Cardiac septum (tissue), 1 donor: ENCODE data around the gene SDHB. TPM values are rescaled to one million over a fixed set of nuclear protein-coding genes. Genes with fewer than 3 reads are reported as not detected.
"Not testable (repeated sequence)": the region's sequence is repeated elsewhere in the genome, so short reads cannot be mapped to it uniquely, and the experiment has no call there.

Experiments
- DNase-seq: peaks from one replicate; pipeline ENCODE4 v3.0.0-alpha.2; 2020; ENCODE audit warnings: low spot score
- intact Hi-C: fragments of 100-400 bp; cut with DNase I; formaldehyde crosslinking; loops from one replicate; pipeline ENCODE4 v1.14.0; 2022
- total RNA-seq: library from RNA; stranded (reverse); fragmentation: NEBNext Ultra II Directional; extraction: Animal tissue kit (Norgen Biotek cat#: 25700); gene quantifications from one replicate; pipeline ENCODE4 v1.2.1, GENCODE V29; 2021
- donor health status: DM: no; HTN: no; CAD: no.

The SDHB gene
- total RNA-seq, 1 donor from 2014 or later, result 260 TPM

DNA sequence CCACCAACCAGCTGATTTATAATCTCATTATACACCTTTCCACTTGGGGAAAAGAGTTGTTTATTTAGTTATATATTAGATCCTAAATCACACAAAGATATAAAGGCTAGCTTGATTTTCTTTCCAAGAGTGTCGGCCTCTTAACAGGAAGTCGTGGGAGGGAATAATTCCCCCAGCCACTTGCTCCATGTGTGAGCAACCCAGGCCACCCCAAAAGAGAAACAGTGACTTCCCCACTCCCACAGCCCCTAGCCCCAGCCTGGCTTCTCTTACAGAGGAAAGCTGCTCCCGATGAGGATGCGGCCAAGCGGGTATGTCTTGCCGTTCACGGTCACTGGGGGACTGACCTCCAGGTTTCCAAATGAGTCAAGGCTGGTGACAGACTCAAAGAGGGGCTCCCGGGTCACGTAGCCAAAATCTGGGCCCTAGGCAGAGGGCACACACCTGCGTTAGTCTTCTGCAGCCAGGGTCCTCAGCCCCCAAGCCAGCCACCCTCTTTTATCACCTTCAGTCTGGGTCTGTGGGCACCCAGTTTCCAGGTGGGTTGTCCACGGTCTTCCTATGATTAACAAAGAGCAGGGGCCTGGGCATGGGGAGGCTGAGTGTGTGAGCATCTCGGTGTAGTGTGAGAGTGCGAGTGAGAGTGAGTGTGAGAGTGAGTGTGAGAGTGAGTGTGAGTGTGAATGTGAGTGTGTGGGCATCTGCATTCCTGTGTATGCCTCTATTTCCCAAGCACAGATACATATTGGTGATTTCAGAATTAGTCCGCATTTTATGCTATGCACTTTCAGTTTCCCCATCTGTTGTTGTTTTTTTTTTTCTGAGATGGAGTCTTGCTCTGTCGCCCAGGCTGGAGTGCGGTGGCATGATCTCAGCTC is 25.4 kb upstream of the SDHB start:
- intact Hi-C loops, result no loop called here
- DNase-seq, result no peak

DNA sequence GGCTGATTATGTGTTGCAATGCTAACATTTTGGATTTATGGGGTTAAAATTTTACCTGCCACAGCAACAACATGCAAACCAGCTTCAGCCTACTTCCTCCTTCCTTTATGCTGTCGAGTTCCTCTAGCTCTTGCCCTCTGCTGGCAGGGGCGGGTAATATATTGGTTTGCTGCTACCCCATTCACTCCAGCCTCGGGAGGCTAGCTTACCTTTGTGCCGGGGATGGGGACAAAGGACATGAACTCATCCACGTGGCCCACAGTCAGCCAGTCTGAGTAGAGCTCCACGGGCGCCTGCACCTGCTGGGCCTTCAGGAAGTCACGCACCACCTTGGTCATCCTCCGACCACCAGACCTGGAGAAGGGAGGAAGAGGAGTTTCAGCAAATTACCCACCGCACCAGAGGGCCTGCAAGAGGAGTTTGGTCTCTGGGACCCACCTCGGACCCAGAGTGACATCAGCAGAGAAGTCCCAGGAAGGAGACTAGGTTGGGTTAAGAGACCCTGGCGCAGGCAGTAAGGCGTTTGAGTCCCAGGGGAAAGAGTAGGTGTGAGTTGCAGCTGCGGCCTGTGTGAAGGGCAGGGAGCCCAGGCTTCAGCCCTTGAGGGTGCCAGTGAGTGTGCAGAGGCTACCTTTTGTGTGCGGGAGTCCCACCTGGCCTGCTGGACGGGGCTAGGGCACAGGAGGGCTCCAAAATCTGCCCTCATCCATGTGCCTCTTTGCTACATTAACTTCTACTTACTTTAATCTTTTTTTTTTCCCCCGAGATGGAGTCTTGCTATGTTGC is 21.8 kb upstream of the SDHB start:
- intact Hi-C loops, result no loop called here
- DNase-seq, result no peak

DNA sequence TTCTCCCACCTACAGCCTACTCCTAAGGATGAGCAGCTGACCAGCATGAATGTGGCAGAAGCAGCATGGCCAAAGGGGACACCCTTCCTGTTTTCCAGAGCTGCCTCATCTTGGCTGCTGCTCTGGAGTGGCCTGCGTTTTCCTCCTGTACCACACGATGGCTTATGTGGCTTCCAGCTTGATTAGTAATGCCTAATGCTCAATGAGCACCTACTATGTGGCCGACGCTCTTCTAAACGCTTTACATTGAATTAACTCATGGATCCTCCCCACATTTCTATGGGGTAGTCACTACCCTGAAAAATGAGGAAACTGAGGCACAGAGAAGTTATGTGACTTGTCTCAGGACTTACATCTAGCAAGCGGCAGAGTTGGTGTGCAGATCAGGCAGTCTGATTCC is 18.0 kb upstream of the SDHB start:
- intact Hi-C loops, result no loop called here
- no peak for DNase-seq

DNA sequence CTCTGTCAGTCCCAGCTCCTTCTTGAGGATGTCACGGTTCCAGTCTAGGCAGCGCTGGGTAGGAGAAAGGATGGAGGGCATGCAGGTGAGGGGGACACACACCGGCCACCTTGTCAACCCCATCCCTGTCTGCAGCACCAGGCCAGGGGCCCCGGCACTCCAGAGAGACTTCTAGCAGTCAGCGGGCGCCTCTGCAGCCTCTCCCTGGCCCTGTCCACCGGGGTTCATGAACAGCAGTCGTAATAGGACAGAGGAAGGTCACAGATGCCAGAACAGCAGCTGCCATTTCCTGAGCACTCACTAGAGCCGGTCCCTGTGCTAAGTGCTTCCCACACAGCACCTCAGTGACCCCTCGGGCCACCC is 16.3 kb upstream of the SDHB start:
- no peak for DNase-seq
- intact Hi-C loops, result no loop called here

DNA sequence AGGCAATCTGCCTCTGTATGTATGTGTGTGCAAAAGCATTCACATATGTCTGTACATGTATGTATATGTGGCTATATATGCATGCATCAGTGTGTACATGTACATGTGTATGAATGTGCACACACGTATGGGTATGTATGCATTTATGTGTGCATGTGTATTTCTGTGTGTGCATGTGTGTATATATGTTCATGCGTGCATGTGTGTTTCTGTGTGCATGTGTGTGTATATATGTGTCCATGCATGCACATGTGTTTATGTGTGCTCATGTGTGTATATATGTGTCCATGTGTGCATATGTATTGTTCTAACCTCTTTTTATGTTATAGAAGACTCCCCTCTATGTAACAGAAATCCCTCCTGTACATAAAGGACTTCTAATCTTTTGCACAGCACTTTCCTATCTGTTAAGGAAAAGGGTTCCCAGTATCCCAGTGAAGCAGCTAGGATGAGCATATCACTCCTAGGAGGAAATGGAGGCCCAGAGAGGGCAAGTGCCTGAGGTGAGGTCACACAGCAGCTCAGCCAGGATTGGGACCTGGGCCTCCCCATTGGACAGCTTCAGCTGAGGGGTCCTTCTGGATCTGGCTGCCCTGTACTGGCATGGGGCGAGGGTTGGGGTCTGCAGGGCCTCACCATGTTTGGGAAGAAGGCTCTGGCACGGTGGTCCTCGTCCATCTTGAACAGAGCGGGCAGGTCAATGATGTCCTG is 15.8 kb upstream of the SDHB start:
- intact Hi-C loops, result no loop called here
- DNase-seq, result no peak

DNA sequence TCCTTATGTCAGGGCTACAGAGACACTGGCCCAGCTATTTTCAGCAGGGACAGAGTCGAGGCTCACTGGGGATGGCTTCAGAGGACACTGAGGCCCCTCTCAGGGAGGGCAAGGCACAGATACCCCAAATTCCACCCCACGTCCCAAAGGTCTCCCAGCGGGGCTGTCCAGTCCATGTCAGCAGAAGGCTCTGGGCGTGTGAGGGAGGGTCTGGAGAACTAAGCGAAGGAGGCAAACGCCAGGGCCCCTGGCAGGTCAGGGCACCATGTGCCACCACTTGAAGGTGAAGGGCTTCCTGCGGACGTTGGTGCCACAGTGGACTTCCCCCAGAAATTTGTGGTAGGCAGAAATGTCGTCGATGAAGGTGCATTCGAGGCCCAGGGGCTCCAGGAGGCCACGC is 15.0 kb upstream of the SDHB start:
- intact Hi-C loops, result no loop called here
- no peak for DNase-seq

DNA sequence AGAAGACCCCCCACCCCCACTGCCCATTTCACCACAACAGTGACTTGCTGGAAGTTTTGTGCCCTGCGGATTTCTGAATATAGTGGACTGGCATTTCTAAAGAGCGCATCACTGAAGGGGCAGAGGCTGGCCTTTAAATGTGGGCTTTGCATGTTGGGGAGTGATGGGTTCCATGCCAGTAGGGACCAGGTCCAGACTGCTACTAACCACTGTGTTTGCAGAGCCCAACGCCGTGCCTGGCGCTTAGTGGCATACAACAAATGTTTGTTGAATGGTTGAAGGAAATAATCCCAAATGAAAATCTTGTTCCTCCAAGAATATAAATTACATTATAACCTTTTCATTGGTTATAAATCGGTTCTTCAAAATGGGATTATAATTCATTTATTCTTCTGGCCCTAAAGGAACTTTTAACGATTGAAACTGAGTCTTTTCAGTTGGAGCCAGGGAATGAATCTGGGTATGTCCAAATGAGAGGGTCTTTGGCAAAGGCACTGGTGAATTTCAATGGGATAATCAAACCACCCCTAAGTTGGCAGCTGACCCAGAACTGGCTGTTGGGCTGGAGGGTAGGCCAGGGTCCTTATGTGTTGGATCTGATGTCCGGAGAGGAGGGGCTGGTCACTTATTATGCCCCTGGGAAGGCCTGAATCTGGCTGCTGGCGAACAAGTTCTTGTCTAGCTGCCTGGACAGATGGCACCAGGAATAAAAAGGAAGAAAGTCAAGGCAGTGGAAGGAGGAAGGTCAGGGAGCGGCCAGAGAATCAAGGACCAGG is 13.8 kb upstream of the SDHB start:
- intact Hi-C loops, result no loop called here
- no peak for DNase-seq

DNA sequence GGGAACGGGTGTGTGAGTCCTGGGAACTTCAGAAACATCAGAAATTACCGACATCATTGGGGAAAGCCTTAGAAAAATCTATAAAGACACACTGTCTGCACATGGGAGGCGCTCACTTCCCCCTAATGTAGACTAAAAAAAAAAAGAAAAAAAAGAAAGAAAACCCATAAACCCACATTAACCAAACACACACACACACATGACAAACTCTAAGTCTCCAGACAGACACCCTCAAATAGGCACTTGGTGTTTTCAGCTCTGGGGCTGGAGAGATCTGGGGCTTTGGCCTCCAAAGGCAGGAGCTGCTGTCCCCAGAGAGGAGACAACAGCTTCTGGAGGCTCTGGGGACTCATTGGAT is 13.2 kb upstream of the SDHB start:
- no peak for DNase-seq
- intact Hi-C loops, result no loop called here

DNA sequence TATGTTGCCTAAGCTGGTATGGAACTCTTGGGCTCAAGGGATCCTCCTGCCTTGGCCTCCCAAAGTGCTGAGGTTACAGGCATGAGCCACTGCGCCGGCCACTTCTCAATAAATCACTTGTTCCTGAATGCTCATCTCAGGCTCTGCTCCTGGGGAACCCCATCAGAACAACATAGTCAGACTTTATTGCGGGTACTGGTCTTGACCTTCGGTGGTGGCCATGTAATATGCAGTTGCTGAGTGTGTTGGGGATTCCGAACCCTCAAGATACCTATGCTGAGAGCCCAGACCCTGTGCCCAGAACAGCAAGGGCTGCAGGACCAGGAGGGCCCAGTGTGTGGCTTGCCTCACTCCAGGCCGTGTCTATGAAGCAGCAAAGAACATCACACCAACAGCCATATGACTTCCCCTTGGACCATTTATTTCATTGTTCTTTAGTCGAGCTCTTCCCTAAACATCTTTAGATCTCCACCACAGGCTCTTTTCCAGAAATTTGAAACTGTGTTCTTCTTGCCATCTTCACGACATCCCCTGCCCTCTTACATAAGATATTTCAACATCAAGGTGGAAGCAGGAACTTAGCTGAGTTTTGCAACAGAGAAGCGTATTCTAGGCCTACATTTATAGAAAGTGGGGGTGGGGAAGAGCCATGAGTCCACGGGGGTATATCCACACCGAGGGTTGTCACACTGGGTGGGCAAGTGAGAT is 12.7 kb upstream of the SDHB start:
- DNase-seq, result no peak
- intact Hi-C loops, result no loop called here

DNA sequence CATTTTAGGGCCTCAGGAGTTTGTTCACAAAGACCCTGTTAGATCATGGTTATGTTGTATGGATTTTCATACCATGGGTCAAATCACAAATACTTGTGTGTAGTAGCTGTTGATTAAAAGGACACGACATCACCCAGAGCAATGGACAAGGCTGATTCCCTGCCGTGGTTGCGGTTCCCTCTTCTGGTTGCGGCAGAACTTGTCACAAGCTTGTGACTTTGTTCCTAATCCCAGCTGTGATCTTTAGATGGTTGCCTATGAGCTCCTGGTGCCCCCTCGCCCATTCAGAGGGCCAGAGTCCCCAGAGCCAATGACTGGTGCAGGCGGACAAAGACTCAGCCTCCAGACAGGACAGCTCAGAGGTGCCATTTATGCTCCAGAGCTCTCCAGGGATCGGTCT is 11.8 kb upstream of the SDHB start:
- intact Hi-C loops, result no loop called here

DNA sequence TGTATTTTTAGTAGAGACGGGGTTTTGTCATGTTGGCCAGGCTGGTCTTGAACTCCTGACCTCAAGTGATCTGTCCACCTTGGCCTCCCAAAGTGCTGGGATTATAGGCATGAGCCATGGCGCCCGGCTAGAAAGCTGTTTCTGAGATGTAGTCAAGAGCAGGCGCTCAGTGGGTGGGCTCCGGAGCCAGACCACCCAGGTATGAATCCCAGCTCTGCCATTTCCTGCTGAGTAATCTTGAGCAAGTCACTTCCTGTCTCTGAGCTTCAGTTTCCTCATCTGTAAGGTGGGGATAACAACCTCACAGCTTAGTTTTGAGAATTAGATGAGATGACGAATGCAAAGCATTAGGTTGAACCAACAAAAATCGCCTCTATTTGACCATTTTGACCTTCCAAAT is 8.9 kb upstream of the SDHB start:
- DNase-seq, result not testable (repeated sequence)
- intact Hi-C loops, result loop anchor here (5.0 kb wide), 2 partner anchors 60 to 275 kb away; no protein-coding TSS in a partner anchor

More for the DNA sequence above, 11.8 kb upstream of the SDHB start:
- DNase-seq, result no peak

DNA sequence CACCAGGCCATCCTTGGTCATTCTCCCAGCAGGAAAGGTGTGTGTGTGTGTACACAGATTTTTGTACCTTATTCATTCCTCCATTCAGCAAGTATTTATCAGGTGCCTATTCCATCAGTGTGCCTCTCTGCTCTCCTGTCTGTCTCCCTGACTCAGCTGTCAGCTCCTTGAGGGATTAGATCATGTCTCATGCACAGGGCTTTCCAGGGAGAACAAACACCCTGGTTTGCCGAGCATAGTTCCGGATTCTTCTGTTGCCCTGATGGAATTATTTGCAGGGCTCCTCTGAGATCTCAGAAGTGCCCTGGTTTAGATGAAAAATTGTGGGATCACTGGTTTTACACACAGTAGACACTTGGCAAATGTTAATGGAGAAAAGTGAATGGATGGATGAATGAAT is 8.1 kb upstream of the SDHB start:
- DNase-seq, result no peak
- intact Hi-C loops, result loop anchor here (5.0 kb wide), 2 partner anchors 60 to 275 kb away; no protein-coding TSS in a partner anchor

DNA sequence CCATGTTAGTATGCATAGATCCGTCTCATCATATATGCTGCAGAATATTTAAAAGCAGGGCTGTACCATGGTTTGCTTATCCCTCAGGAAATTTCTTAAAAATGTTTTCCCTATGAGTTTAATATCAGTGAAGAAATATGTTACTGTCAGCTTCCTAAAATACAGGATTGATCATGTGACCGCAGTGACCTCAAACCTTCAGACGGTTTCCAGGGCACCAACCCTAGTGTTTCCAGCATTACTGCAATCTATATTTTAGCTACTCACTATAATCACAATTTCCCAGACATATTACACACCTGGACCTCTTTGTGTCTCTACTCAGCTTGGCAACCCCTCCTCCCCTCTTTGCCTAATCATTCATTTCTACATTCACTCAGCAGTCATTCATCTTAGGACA is 7.7 kb upstream of the SDHB start:
- intact Hi-C loops, result loop anchor here (5.0 kb wide), 2 partner anchors 61 to 276 kb away; no protein-coding TSS in a partner anchor

DNA sequence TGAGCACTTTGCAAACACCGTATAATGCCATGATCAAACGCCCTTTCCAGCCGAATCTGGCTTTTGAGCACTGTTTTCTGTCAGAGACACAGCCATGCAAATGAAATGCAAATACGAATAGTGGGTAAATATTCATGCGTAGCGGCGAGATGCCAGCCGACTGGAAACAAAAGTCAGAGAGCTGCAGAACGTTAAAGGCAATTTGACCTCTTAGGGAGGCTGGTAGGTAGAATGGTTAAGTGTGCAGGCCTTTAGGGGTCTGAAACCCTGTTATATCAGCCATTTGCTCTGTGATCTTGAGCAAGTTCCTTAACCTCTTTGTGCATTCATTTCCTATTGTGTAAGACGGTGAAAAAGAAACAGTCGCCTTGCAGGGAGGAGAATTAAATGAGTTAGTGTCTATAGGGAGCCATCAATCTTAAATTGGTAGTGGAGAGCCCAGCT is 6.5 kb upstream of the SDHB start:
- intact Hi-C loops, result loop anchor here (5.0 kb wide), 2 partner anchors 62 to 277 kb away; no protein-coding TSS in a partner anchor
- no peak for DNase-seq

More for the DNA sequence above, 7.7 kb upstream of the SDHB start:
- DNase-seq, result no peak

DNA sequence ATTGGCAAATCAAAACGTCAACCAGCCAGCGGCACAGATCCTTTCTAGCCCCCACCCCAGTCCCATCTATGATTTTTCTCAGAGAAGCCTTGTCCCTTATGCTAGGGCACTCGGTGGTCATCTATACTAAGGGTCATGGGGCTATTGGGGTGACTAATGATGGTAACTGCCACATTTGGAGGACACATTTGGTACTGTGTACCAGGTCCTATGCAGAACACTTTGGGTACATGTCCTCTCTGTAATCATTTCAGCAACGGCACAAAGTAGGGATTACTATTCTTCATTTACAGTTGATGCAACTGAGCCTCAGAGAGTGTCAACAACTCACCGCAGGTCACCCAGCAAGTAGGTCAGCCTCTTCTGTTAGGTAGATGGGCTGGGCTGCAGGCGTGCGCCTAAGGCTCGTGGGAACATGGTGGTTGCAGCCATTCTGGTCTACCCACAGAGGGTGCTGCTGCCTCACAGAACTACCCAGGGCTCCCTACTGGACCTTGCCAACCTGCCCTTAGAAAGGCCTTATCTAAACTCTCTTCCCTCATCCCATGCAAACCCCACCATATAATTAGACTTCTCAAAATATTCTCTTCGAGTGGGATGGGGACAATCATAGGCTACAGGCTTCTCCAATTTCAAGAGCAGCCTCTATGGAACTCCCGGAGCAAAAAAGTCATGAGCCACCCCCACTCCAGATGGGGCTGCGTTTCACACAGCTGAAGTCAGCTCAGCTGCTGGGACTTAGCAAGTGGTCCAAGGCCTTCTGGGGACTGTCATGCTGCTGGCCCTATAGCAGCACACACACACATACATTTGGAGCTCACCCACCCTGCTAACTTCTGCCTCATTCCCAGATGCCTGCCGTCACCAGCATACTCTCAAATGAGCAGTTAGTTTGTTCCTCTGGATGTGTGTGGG is 5.8 kb upstream of the SDHB start:
- intact Hi-C loops, result loop anchor here (2.0 to 5.0 kb wide), 3 partner anchors 63 to 278 kb away; no protein-coding TSS in a partner anchor
- peak; percentile 89 for DNase-seq

DNA sequence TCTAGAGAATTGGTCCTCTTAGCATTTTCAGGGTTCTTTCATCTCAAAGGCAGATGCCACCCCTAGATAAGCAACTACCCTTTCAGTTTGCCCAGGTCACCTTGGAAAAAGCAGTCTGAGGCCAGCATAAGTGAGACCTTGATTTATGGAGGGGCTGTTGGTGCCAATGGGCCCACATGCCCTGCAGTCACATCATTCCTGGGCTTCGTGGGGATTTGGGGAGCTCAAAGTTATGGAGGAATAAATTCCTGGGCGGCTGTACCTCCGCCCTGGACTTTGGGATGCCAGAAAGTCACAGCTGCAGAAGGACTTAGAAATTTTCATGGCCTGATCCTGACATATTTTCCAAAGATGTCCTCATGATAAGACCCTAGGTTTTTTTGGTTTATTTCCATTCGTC is 2.7 kb upstream of the SDHB start:
- intact Hi-C loops, result no loop called here

DNA sequence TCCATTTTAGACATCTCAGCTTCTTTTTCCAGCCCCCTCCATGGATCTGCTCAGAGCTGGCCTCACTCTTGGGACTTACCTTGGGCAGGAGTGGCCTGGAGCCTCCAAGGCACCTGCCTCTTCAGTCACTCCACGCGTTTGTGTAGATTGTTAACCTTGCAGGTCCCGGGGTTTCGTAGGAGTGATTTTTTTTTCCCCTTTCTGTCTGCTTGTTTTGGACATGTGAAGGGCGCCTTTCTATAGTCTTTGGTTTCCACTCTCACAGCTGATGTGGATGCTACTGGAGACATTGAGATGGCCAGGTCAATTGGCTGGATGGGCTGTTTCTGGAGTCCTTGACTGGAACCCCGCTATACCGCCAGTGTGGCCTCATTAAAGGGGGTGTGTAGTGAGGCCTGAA is 2.0 kb upstream of the SDHB start:
- intact Hi-C loops, result no loop called here
- no peak for DNase-seq

More for the DNA sequence above, 2.7 kb upstream of the SDHB start:
- no peak for DNase-seq
